GM18507 (cell line): ENCODE results near the gene PHGDH.

ENCODE experiments used
- DNase-seq: peaks from one replicate; pipeline ENCODE4 v3.0.0; 2011; ENCODE audit warnings: low read depth; ENCODE audit not compliant: insufficient read length; ENCODE audit errors: extremely low spot score
- FAIRE-seq: peaks from 2 replicates; lab custom pipeline; 2011; peaks lifted over from hg19 to GRCh38; lab: Jason Lieb, UNC

PHGDH gene

DNA sequence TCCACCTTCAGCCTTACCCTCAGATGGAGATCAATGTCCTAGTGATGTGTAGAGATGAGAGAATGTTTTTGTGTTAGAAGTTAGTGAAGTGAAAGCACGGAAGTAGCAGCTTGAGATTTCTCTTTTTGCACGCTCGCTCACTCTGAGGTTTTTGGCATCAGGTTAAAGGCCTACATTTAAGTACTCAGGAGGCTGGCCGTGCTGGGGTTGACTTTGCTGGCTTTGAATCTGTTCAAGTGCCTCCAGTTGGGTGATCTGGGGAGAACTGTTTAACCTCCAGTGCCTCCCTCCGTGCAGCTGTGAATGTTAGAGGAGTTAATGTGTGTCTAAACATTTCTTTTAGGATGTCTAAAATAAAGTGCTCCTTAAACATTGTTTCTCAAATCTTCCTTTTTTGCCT is 13.9 kb downstream of the PHGDH start:
- FAIRE-seq (no peak), DNase-seq (no peak)

DNA sequence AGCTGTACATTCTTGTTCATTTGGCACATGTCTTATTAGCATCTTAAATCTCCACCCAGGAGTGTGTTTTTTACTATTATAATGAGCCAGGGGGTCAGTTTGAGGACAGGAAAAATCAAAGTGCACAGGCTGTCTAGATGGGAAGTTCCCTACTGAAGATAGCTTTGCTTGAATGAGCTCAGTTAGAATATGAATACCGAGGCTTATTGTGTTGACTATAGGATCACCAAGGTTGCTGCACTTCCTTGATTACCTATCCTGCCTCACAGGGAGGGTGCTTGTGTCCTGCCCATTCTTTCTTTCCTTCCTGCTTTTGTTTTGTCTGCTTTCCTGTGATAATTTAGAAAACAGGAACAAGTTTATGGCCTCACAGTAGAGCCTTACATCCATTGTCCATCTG is 16.3 kb downstream of the PHGDH start:
- no peak for FAIRE-seq

DNA sequence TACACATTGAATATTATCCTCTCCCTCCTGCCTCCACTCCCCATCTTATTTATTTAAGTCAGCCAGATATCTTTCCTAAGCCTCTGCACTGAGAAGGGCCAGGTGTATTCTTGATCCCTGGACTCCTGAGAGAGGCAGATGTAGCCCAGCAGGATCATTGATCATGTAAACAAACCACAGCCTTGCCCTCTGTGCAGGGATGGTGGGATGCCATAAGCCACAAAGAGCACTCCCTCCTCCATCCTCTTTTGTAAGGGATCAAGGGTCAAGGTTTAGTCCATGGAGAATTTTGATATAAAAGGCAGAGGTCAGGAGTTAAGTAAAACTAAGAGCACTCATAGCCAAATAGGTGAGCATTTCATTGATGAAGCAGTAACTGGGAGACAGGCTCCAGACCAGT is 17.3 kb downstream of the PHGDH start:
- FAIRE-seq (no peak), DNase-seq (no peak)

More for the DNA sequence above, 16.3 kb downstream of the PHGDH start:
- DNase-seq, result no peak

DNA sequence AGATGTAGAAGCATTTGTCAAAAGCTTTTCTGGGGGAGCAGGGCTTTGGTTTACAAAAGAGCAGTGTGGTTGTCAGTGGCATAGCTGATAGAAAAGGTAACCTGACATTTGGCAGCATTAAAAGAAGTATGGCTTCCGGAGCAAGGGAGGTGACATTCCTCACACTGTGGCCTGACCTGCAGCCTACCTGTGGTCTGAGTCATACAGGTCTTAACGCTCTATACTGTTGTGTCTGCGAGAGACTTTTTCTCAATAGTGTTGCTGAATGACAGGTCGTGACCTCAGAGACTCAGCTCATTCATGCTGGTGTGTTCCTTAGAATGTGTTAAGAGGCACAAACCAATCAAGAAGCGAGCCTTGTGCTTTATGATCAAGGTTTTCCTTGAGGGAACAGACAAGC is 19.3 kb downstream of the PHGDH start:
- no peak for FAIRE-seq

DNA sequence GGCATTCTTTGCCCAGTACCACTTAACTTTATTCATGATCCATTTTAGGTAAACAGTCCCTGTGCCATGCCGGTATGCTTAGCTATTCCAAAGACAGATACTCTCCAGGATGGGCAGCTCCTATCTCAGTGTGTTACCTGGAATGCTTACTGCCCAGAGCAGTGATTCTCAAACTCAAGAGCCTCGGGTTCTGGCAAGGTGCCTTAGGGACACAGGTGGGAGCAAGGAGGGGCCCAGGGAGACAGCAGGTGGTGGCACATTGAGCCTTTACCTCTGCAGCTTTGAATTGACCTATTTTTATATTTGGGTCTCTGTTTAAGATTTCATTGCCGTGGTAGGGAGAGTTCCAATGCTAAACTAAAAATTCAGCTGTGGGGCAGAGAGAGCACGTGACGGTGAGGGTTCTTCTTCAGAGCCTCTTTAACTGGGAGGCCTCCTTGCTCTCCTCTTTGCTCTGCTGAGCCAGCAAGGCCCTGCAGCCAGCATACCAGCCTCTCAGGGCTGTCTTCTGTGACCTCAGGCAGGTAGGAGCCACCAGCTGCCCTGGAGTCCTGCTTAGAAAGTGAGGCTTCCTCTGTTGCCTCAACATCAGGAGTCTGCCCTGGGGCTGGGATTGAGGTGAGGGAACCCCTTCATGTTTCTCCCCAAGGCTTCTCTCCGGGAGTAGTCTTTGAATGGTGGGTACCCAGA is 20.2 kb downstream of the PHGDH start:
- FAIRE-seq (no peak), DNase-seq (no peak)

More for the DNA sequence above, 19.3 kb downstream of the PHGDH start:
- DNase-seq, result no peak

DNA sequence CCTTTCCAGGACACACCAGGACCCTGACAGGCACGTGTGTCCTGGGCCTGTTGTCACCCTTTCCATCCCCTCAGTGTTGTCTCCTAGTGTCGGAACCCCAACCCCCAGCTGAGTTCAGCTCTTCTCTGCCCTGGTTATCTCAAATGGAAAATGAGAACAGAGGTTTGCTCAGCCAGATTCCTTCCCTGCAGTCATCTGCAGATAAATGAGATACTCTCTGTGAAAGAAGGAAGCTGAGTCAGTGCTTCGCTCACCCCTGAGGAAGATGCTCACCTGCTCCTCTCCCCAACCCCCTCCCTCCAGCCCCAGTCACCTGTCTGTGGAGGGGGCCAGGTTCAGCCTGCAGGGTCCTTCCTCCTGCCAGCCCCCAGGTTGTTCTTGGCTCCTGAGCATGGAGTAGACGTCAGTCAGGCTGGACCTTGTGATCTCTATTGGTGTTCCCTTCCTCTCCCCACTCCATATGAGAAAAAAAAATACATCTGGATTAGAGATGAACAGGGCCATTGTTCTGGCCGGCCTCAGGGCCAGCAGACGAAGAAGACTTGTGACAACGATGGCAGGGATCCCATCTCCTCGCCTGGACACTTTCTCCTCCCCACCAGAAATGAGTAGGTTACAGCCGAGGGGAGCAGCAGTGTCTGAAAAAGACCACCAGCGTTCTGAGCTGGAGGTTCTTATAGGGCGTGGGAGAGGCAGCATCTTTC is 20.9 kb downstream of the PHGDH start:
- no peak for FAIRE-seq

DNA sequence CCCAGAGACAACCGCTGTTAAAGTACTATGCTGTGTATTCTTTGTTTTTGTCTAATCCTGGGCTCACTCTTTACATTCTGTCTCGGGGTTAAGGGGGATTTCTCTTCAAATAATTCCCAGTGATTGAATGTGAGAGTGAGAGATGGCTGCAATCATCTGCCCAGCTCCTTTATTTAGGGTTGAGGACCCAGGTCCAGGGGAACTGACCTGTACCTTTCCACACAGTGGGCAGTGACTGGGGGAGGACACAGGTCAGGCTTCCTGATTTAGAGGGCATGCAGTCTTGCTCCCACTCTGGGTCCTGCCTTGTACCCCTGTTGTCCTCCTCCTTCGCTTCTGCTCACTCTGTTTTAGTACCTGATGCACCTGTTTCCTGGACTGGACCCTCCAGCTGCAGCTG is 22.0 kb downstream of the PHGDH start:
- DNase-seq (no peak), FAIRE-seq (no peak)

More for the DNA sequence above, 20.9 kb downstream of the PHGDH start:
- DNase-seq, result no peak

DNA sequence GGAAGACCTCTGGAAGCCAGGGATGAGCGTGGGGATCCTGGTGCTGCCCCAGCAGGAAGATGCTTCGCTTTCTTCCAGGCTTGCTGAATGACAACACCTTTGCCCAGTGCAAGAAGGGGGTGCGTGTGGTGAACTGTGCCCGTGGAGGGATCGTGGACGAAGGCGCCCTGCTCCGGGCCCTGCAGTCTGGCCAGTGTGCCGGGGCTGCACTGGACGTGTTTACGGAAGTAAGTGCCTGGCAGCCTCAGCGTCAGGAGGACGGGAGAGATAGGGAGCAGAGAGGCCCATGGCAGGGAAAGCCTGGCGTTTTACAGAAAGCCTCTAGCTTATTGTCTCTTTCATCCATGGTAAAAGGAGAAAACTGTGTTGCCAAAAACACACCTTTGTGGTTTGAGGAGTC is 23.5 kb downstream of the PHGDH start:
- DNase-seq (no peak), FAIRE-seq (no peak)

DNA sequence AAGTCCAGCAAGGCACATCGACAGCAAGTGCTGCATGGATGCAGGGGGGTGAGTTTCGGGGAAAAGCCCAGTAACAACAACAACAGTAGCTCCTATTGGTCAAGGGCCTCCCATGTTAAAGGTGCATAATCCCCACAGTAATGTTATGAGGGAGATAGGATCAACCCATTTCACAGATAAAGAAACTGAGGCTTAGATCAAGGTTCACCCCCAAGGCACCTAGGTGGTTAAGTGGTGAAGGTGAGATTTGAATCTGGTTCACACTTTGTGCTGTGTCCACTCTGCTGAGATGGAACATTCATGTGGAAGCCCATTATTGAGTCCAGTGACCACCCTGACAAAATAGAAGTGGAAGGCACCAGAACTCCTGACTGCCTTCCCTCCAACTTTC is 24.9 kb downstream of the PHGDH start:
- DNase-seq (no peak), FAIRE-seq (no peak)

DNA sequence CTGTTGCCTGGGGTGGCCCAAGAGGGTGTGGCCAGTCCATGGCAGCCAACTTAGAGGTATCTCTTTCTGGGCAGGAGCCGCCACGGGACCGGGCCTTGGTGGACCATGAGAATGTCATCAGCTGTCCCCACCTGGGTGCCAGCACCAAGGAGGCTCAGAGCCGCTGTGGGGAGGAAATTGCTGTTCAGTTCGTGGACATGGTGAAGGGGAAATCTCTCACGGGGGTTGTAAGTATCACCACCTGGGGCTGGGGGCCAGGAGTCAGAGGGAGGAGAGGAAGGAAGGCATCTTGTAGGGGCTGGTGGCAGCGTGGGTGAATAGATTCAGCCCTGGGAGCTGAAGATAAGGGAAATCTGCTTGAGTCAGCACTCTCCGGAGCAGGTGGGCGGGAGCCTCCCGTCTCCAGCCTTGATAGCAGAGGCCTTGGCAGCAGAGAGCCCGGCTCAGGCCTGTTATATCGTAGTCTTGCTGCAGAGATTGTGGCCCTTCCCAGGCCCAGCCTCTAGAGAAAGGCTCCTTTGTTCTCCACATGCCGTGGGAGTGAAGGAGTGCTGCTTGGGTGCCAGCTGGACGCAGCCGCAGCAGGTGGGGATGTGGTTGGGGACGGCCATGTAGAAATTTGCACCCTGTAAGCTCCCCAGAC is 25.4 kb downstream of the PHGDH start:
- FAIRE-seq (no peak), DNase-seq (no peak)

DNA sequence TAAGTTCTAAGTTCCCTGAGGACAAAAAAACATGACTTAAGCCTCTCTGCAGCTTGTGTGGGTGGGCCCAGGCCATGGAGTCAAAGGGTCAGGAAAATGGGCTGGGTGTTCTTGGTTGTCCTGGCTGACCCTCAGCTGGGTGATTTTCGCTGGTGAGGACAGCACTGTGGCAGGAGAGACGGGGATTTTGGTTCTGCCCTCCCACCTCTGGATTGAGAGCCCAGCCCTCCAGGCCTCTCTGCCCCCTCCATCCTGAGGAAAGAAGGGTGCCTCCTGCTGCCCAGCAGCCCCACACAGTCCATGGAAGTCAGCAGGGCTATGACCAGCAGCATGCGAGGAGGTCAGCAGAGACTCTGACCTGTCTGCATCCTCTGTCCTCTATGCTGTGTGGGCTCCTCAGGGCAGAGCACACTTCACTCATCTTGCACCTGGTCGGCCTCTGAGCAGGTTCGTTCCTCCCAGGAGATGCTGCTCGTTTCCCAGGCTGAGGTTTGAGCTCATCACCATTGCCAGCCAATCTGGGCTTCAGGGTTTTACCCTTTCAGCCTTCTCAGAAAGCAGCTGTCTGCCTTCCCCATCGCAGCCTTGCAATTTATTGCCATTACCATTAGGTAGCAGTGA is 26.5 kb downstream of the PHGDH start:
- no peak for DNase-seq
- no peak for FAIRE-seq

DNA sequence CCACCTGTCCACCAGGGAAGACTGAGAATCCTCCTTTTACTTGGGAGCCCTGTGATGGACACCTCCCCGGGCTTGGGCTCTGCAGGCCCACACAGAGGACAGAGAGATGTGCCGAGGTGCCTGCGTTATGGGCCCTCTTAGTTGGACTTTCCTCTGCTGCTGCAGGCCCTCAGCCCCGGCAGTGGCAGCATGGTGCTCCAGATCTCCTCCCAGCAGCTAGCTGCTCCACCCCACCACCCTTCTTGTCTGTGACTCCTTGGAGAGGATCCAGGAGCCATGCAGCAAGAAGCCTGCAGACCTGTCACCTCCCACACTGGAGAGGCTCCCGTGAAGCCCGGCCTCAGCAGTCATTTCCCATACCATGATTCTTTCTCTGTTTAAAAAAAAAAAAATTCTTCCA is 27.4 kb downstream of the PHGDH start:
- DNase-seq (no peak), FAIRE-seq (no peak)

DNA sequence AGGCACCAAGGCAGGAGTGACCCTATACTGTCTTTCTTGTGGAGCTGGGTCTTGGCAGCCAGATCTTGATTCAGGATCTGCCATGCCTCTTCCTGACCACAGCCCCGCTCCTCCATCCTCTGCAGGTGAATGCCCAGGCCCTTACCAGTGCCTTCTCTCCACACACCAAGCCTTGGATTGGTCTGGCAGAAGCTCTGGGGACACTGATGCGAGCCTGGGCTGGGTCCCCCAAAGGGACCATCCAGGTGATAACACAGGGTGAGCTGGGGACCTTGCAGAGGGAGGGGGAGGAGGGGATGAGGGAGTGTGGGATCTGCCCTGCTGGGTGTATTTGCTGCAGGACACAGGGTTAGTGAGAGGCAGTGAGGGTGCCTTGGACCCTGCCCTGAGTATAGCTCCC is 28.5 kb downstream of the PHGDH start:
- FAIRE-seq, result no peak
- no peak for DNase-seq

DNA sequence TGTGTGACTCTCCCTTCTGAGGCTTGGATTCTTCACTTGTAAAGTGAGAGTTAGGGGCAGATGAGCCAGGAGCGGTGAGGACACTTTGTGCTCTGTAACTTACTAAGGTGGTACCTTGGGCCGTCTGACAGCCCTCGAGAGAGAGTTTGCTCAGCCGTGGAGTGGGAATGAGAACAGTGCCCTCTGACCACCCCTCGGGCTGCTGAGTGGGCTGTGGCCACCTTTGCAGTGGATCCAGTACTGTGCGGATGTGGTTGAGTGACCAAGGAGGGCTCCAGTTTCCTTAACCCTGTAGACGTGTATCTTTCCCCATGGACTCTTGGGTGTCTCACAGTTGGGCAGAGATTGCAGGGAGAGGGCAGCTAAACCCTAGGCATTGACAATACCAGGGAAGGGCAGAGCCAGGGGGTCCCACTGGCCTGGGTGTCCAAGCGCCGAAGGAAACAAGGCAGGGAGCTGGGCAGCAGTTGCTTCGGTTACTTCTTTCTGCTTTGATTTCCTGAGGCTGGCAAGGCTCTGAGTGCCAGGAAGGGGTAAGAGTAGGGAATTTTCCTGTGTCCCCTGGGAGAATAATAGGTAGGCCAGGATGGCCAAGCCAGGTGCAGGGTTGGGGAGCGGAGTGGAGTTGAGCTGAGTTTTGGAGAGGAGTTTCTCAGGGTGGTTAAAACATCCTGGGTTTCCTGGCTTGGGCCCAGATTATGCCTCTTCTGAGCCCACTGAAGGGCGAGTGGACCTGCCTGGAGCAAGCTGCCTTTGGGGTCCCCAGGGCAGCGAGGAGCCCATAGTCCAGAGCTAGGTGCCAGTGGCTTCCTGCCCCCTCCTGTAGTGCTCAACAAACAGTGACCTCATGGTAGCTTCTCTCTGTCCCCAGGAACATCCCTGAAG is 29.4 kb downstream of the PHGDH start:
- no peak for FAIRE-seq
- no peak for DNase-seq

DNA sequence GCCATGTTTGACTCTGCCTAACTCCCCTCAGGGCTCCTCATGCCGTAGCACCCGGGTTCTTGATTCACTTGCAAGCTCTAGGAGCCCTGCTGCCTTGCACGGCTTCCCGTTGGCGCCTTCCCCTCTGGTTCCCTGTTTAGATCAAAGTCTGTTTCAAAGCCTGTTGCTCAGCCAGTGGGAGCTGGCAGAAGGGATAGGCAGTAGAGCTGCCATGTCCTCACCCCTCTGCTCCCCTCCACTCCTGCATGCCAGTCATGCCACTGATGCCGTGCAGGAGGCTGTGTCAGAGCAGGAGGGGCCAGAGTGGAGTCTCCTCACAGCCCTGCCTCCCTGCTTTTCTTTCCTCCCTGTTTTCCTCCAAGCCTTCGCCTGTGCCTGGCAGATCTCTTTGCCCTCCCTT is 30.5 kb downstream of the PHGDH start:
- DNase-seq (no peak), FAIRE-seq (no peak)

DNA sequence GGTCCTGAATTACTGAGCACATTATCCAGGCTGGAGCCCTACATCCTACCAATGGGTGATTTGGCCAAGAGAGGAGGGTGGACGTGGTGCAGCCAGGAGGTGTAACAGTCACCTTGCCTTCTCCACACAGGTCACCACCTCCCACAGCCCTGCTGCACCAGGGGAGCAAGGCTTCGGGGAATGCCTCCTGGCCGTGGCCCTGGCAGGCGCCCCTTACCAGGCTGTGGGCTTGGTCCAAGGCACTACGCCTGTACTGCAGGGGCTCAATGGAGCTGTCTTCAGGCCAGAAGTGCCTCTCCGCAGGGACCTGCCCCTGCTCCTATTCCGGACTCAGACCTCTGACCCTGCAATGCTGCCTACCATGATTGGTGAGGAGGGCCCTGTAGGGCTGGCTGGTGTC is 30.9 kb downstream of the PHGDH start:
- DNase-seq (no peak), FAIRE-seq (no peak)

DNA sequence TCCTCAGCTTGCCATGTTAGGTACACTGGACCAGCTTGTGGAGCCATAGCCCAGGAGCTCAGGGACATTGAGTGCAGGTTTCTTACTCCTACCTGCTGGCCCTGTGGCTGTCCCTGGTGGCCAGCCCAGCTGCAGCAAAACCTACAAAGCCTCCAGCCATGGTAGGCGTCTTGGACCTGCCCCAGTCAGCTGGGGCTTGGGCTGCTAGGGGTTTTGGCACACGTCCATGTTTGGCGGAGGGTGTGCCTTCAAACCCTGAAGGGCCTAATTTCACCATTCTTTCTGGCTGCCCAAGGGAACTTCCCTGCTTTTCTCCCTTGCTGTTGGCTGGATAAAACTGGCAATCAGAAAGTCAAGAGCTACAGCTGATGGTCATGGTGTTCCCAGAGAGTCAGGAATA is 31.6 kb downstream of the PHGDH start:
- FAIRE-seq, result no peak
- no peak for DNase-seq

DNA sequence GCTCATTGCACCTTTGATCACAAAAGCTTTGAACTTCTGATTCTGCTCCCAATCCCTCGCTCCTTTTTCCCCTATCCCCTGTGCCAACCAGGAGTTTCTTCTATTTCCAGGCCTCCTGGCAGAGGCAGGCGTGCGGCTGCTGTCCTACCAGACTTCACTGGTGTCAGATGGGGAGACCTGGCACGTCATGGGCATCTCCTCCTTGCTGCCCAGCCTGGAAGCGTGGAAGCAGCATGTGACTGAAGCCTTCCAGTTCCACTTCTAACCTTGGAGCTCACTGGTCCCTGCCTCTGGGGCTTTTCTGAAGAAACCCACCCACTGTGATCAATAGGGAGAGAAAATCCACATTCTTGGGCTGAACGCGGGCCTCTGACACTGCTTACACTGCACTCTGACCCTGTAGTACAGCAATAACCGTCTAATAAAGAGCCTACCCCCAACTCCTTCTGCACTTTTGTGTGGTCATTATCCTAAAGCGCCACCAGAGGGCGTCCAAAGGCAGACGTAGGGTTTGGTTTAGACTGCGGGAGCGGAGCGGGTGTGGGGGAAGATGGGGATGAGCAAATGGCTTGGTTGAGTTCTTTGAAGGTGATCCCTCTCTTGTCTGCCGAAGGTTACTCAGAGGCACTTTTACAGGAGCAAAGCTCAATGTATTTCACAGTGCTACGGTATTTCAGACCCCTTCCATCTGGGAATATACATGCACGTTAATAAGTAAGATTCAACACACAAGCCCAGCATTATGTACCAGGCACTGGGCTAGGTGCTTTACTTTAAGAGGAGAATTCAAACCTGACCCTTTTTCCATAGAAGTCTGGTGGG is 32.3 kb downstream of the PHGDH start:
- peak; percentile 47 for DNase-seq
- FAIRE-seq, result peak; percentile 72

DNA sequence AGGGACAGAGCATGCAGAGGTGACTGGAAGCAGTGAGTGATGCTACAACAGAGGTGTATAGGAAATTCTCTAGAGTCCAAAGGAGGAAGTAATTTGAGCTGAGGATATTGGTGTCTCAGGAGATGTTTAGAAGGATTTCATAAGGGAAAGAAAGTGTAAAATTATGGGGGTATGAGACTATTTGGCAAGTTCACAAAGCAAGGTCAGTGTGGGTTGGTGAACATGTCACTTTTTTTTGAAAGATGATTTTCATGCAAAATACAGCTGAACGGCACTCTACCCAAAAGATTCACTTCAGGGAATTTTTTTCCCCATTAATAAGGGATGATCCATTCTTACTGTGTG is 32.8 kb downstream of the PHGDH start:
- FAIRE-seq (no peak), DNase-seq (no peak)
